K562 (cell line): ENCODE measurements around the gene CASP2. TPM values are rescaled to one million over a fixed set of nuclear protein-coding genes. Genes with fewer than 3 reads are reported as not detected.

Experiments
- BHLHE40 ChIP-seq: IDR thresholded peaks from 2 replicates; pipeline ENCODE4 v1.6.1; 2011; ENCODE audit warnings: low read length, improper control_type of control experiment
- CBX5 ChIP-seq: IDR thresholded peaks from 2 replicates; pipeline ENCODE4 v1.6.1; 2014; ENCODE audit warnings: low read depth, borderline replicate concordance
- DNMT1 ChIP-seq: fragments of 450-650 bp; IDR thresholded peaks from 2 replicates; pipeline ENCODE4 v1.6.1; 2016; ENCODE audit warnings: antibody characterized with exemption, mild to moderate bottlenecking
- NR2F6 ChIP-seq: fragments of 450-650 bp; formaldehyde crosslinking; IDR thresholded peaks from 2 replicates; pipeline ENCODE4 v1.4.0; 2020; ENCODE audit warnings: mild to moderate bottlenecking
- SAFB2 ChIP-seq: fragments of 200-400 bp; formaldehyde crosslinking; IDR thresholded peaks from 2 replicates; pipeline ENCODE4 v1.6.1; 2018; ENCODE audit warnings: borderline replicate concordance, low read length, low read depth, moderate library complexity; ENCODE audit not compliant: severe bottlenecking
- SUPT5H ChIP-seq: fragments of 450-650 bp; IDR thresholded peaks from 2 replicates; pipeline ENCODE4 v1.6.1; 2016
- ZBTB1 ChIP-seq: sonication (generic); formaldehyde crosslinking; IDR thresholded peaks from 2 replicates; pipeline ENCODE4 v1.8.1; 2023; ENCODE audit warnings: missing genetic modification reagents, low read depth, mild to moderate bottlenecking, borderline replicate concordance
- ZBTB9 ChIP-seq: fragments of 450-650 bp; formaldehyde crosslinking; IDR thresholded peaks from 2 replicates; pipeline ENCODE4 v1.4.0; 2020; ENCODE audit warnings: mild to moderate bottlenecking, moderate library complexity
- ZNF354B ChIP-seq: fragments of 250-450 bp; sonication (Bioruptor Pico); IDR thresholded peaks from 2 replicates; pipeline ENCODE4 v1.4.0; 2020
- polyA plus RNA-seq, 8 experiments: library from polyadenylated mRNA; depleted of rRNA in 4 of 8; stranded (reverse) in 5 of 8; unstranded in 3 of 8; fragments of >200 nt; fragmentation: Nextera tagmentation in 2 of 8; fragmentation: Illumina TruSeq in 1 of 8; extraction: Ambion mirVana in 2 of 8; extraction: Trizol in 1 of 8; gene quantifications; 2 replicates each; pipeline versions ENCODE4 v1.2.1 to v1.2.3, GENCODE V29; 2011 to 2014; ENCODE audit warnings: inconsistent platforms in 1 of 8, missing spikeins in 1 of 8
- total RNA-seq, 7 experiments: library from RNA; depleted of rRNA in 6 of 7; stranded (reverse); fragments of >200 nt in 6 of 7; fragmentation: Illumina TruSeq in 2 of 7; extraction: Trizol in 2 of 7; gene quantifications; 2 replicates each; pipeline versions ENCODE4 v1.2.1 to v1.2.3, GENCODE V29; 2011 to 2021; ENCODE audit warnings: low replicate concordance in 1 of 7
- TF ChIP-seq, protein P1 (sequence below), 2 experiments: fragments of 150-350 bp in 1 of 2; IDR thresholded peaks; 2 replicates each; pipeline ENCODE4 v1.6.1; 2012 to 2016; ENCODE audit warnings: low read depth in 2 of 2, low read length in 2 of 2, mild to moderate bottlenecking in 1 of 2, moderate library complexity in 1 of 2
- TF ChIP-seq, protein P2 (sequence below): fragments of 150-350 bp; IDR thresholded peaks from 2 replicates; pipeline ENCODE4 v1.6.1; 2014; ENCODE audit warnings: low read depth, mild to moderate bottlenecking, low read length, borderline replicate concordance
- TF ChIP-seq, protein P3 (sequence below): fragments of 200-800 bp; sonication (Bioruptor generic); IDR thresholded peaks from 2 replicates; pipeline ENCODE4 v1.6.1; 2016; ENCODE audit warnings: missing genetic modification characterization, missing compliant biosample characterization

Gene CASP2
- total and polyA plus RNA-seq, 9 of the 15 experiments (the other 6 are each of a cell fraction or from before 2014, with no cell fraction given), result 18.8 to 64.9 (median 24.1) TPM

DNA sequence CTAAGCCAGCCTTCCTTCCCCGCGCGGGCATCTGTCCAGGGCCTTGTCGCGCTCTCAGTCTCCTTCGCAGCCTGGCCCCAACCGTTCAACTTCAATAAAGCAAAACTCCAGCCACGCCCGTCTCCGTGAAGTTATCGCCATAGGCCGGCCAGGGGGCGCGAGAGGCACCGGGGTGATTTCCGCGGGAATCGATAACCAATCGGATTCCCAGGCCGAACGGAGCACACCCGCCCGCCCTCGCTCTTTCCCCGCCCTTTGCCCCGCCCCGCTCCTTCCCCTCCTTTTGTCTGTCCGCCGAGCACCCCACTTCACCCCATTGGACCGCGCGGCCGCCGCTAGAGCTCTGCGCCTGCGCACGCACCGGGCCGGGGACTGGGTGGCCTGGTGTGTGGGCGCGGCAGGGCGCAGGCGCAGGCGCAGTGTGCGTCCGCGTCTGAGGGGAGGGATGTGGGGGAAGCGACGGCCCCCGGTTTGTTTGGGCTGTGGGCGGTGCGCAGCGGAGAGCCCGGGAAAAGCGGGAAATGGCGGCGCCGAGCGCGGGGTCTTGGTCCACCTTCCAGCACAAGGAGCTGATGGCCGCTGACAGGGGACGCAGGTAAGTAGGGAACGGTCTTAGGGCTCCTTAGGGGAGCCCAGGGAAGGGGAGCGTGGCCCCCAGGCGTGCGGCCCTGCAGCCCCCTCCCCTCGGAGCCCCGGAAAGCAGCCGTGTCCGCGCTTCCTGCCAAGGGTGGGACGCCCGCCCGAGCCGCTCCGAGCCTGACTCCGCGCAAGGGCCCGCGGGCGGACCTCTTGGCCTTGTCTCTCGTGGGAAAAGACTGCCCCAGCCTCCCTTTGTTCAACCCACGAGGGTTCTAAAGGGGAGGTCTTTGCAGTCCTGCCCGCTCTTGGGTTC, at the start of gene CASP2 (continued):
- TF ChIP-seq, protein P1, sequence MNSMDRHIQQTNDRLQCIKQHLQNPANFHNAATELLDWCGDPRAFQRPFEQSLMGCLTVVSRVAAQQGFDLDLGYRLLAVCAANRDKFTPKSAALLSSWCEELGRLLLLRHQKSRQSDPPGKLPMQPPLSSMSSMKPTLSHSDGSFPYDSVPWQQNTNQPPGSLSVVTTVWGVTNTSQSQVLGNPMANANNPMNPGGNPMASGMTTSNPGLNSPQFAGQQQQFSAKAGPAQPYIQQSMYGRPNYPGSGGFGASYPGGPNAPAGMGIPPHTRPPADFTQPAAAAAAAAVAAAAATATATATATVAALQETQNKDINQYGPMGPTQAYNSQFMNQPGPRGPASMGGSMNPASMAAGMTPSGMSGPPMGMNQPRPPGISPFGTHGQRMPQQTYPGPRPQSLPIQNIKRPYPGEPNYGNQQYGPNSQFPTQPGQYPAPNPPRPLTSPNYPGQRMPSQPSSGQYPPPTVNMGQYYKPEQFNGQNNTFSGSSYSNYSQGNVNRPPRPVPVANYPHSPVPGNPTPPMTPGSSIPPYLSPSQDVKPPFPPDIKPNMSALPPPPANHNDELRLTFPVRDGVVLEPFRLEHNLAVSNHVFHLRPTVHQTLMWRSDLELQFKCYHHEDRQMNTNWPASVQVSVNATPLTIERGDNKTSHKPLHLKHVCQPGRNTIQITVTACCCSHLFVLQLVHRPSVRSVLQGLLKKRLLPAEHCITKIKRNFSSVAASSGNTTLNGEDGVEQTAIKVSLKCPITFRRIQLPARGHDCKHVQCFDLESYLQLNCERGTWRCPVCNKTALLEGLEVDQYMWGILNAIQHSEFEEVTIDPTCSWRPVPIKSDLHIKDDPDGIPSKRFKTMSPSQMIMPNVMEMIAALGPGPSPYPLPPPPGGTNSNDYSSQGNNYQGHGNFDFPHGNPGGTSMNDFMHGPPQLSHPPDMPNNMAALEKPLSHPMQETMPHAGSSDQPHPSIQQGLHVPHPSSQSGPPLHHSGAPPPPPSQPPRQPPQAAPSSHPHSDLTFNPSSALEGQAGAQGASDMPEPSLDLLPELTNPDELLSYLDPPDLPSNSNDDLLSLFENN (IDR thresholded peaks at IDR 0.05; ENCODE audit: low read depth in 2 of 2, low read length in 2 of 2), result peak in 1 of 2 experiments; percentile 56; a peak in 2 of 4 replicates
- TF ChIP-seq SAFB2, result no peak
- TF ChIP-seq, protein P2, sequence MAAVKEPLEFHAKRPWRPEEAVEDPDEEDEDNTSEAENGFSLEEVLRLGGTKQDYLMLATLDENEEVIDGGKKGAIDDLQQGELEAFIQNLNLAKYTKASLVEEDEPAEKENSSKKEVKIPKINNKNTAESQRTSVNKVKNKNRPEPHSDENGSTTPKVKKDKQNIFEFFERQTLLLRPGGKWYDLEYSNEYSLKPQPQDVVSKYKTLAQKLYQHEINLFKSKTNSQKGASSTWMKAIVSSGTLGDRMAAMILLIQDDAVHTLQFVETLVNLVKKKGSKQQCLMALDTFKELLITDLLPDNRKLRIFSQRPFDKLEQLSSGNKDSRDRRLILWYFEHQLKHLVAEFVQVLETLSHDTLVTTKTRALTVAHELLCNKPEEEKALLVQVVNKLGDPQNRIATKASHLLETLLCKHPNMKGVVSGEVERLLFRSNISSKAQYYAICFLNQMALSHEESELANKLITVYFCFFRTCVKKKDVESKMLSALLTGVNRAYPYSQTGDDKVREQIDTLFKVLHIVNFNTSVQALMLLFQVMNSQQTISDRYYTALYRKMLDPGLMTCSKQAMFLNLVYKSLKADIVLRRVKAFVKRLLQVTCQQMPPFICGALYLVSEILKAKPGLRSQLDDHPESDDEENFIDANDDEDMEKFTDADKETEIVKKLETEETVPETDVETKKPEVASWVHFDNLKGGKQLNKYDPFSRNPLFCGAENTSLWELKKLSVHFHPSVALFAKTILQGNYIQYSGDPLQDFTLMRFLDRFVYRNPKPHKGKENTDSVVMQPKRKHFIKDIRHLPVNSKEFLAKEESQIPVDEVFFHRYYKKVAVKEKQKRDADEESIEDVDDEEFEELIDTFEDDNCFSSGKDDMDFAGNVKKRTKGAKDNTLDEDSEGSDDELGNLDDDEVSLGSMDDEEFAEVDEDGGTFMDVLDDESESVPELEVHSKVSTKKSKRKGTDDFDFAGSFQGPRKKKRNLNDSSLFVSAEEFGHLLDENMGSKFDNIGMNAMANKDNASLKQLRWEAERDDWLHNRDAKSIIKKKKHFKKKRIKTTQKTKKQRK, result no peak
- TF ChIP-seq ZNF354B (CRISPR knock-in tag), result no peak
- peak; percentile 97 for TF ChIP-seq SUPT5H
- no peak for TF ChIP-seq DNMT1
- peak; percentile 76 for TF ChIP-seq ZBTB1 (CRISPR knock-in tag)
- TF ChIP-seq, protein P3, sequence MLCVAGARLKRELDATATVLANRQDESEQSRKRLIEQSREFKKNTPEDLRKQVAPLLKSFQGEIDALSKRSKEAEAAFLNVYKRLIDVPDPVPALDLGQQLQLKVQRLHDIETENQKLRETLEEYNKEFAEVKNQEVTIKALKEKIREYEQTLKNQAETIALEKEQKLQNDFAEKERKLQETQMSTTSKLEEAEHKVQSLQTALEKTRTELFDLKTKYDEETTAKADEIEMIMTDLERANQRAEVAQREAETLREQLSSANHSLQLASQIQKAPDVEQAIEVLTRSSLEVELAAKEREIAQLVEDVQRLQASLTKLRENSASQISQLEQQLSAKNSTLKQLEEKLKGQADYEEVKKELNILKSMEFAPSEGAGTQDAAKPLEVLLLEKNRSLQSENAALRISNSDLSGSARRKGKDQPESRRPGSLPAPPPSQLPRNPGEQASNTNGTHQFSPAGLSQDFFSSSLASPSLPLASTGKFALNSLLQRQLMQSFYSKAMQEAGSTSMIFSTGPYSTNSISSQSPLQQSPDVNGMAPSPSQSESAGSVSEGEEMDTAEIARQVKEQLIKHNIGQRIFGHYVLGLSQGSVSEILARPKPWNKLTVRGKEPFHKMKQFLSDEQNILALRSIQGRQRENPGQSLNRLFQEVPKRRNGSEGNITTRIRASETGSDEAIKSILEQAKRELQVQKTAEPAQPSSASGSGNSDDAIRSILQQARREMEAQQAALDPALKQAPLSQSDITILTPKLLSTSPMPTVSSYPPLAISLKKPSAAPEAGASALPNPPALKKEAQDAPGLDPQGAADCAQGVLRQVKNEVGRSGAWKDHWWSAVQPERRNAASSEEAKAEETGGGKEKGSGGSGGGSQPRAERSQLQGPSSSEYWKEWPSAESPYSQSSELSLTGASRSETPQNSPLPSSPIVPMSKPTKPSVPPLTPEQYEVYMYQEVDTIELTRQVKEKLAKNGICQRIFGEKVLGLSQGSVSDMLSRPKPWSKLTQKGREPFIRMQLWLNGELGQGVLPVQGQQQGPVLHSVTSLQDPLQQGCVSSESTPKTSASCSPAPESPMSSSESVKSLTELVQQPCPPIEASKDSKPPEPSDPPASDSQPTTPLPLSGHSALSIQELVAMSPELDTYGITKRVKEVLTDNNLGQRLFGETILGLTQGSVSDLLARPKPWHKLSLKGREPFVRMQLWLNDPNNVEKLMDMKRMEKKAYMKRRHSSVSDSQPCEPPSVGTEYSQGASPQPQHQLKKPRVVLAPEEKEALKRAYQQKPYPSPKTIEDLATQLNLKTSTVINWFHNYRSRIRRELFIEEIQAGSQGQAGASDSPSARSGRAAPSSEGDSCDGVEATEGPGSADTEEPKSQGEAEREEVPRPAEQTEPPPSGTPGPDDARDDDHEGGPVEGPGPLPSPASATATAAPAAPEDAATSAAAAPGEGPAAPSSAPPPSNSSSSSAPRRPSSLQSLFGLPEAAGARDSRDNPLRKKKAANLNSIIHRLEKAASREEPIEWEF, result no peak
- TF ChIP-seq BHLHE40, result peak; percentile 42; the same call in 1 of the 2 replicates
- TF ChIP-seq NR2F6, result 0 out of 2 replicates have a peak, but pooled peaks have one; percentile 44
- peak; percentile 70; the same call in 1 of the 2 replicates for TF ChIP-seq CBX5
- TF ChIP-seq ZBTB9 (CRISPR knock-in tag), result peak; percentile 66; the same call in 1 of the 2 replicates
